ENCODE data around the gene RIPK4. TPM values are rescaled to one million over a fixed set of nuclear protein-coding genes. Genes with fewer than 3 reads are reported as not detected.
"Not testable (repeated sequence)": the region's sequence is repeated elsewhere in the genome, so short reads cannot be mapped to it uniquely, and the experiment has no call there.

RIPK4 gene
- total and polyA plus RNA-seq, 5 experiments from 2014 or later: 0.26 to 1.1 (median 1.0) TPM; not detected in 2

- H3K9me3 Mint-ChIP-seq: peaks cover 4 to 38% (median 27%) of the 10 kb centered on the region in 9 donors
- POLR2A ChIA-PET: no interaction called here
- peaks cover 5 to 32% (median 9%) of the 10 kb centered on the region in 3 donors for H3K36me3 Mint-ChIP-seq
- peaks cover 0 to 2% (median 0%) of the 10 kb centered on the region in 4 donors for H3K4me1 Mint-ChIP-seq
- DNase-seq (no peak), ATAC-seq (no peak)
- H3K27ac Mint-ChIP-seq: peak overlapping the region in 1 of 10 donors; percentile 77
- H3K27me3 Mint-ChIP-seq: peaks cover 17 to 40% (median 24%) of the 10 kb centered on the region in 5 donors
- no peak overlapping the region for H3K4me3 Mint-ChIP-seq
These were observed 32.7 kb downstream of the RIPK4 start for GRCh38 chr21:41733951-41734689.

GRCh38 chr21:41731081-41731480, 35.8 kb downstream of the RIPK4 start:
- peaks cover 21 to 53% (median 32%) of the 10 kb centered on the region in 5 donors for H3K27me3 Mint-ChIP-seq
- H3K9me3 Mint-ChIP-seq: peaks cover 4 to 27% (median 21%) of the 10 kb centered on the region in 9 donors
- no peak overlapping the region for H3K27ac Mint-ChIP-seq
- no peak for ATAC-seq
- no peak for DNase-seq
- H3K36me3 Mint-ChIP-seq: peaks cover 0 to 22% (median 1%) of the 10 kb centered on the region in 3 donors
- peak overlapping the region in 1 of 10 donors; percentile 10 for H3K4me3 Mint-ChIP-seq
- peaks cover 0 to 7% (median 1%) of the 10 kb centered on the region in 4 donors for H3K4me1 Mint-ChIP-seq
- POLR2A ChIA-PET: interaction anchor here (0.6 kb wide), 1 partner anchor 22 kb away, joined by 4 read pairs; no protein-coding TSS in a partner anchor

DNA sequence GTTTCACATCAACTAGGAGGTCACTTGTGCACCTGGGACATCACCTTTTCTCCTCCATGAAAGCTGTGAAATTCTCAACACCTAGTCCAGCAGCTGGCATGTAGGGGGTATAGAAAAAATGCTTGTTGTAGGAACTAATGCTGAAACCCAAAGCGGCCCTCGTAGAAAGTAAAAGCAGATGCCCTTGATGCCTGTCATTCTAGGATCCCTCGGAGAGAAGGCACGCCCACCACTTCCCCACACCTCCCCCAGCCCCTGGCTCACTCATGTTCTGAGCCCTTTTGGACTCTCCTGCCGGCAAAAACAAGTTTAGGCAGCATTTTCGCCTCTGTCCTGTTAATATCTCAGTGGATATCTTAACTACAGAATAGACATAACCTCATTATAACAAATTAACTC, 36.5 kb downstream of the RIPK4 start:
- no peak overlapping the region for H3K4me3 Mint-ChIP-seq
- H3K4me1 Mint-ChIP-seq: peaks cover 1 to 13% (median 2%) of the 10 kb centered on the region in 4 donors
- POLR2A ChIA-PET: interaction anchor here (0.6 kb wide), 1 partner anchor 22 kb away, joined by 4 read pairs; no protein-coding TSS in a partner anchor
- ATAC-seq: no peak
- H3K27ac Mint-ChIP-seq: no peak overlapping the region
- peaks cover 17 to 55% (median 37%) of the 10 kb centered on the region in 5 donors for H3K27me3 Mint-ChIP-seq
- H3K36me3 Mint-ChIP-seq: peaks cover 0 to 22% (median 1%) of the 10 kb centered on the region in 3 donors
- no peak for DNase-seq
- peaks cover 4 to 27% (median 21%) of the 10 kb centered on the region in 9 donors for H3K9me3 Mint-ChIP-seq

GRCh38 chr21:41729701-41730366, 37.0 kb downstream of the RIPK4 start:
- H3K27ac Mint-ChIP-seq: no peak overlapping the region
- peaks cover 19 to 60% (median 38%) of the 10 kb centered on the region in 5 donors for H3K27me3 Mint-ChIP-seq
- DNase-seq (no peak), ATAC-seq (no peak)
- peaks cover 4 to 27% (median 21%) of the 10 kb centered on the region in 9 donors for H3K9me3 Mint-ChIP-seq
- no peak overlapping the region for H3K4me3 Mint-ChIP-seq
- peaks cover 2 to 15% (median 5%) of the 10 kb centered on the region in 4 donors for H3K4me1 Mint-ChIP-seq
- peaks cover 0 to 22% (median 1%) of the 10 kb centered on the region in 3 donors for H3K36me3 Mint-ChIP-seq
- POLR2A ChIA-PET: no interaction called here

GRCh38 chr21:41727784-41728763, 38.8 kb downstream of the RIPK4 start:
- H3K9me3 Mint-ChIP-seq: peaks cover 1 to 22% (median 20%) of the 10 kb centered on the region in 9 donors
- peak overlapping the region in 1 of 10 donors; percentile 46 for H3K27ac Mint-ChIP-seq
- peaks cover 2 to 15% (median 5%) of the 10 kb centered on the region in 4 donors for H3K4me1 Mint-ChIP-seq
- H3K4me3 Mint-ChIP-seq: no peak overlapping the region
- H3K36me3 Mint-ChIP-seq: peaks cover 0 to 18% (median 0%) of the 10 kb centered on the region in 3 donors
- peaks cover 16 to 63% (median 40%) of the 10 kb centered on the region in 5 donors for H3K27me3 Mint-ChIP-seq
- POLR2A ChIA-PET: interaction anchor here (0.5 kb wide), 1 partner anchor 57 kb away, joined by 8 read pairs; no protein-coding TSS in a partner anchor
- ATAC-seq (no peak), DNase-seq (no peak)

- peak overlapping the region in 1 of 10 donors; percentile 43 for H3K4me3 Mint-ChIP-seq
- H3K27ac Mint-ChIP-seq: peak overlapping the region in 1 of 10 donors; percentile 46
These were observed 39.7 kb downstream of the RIPK4 start for GRCh38 chr21:41726970-41727783.

GRCh38 chr21:41726630-41726969, 40.3 kb downstream of the RIPK4 start:
- ATAC-seq (no peak), DNase-seq (no peak)
- Mint-ChIP-seq H3K4me3 (peak overlapping the region in 2 of 10 donors; percentile 8 to 21), H3K4me1 (peaks cover 2 to 15% (median 5%) of the 10 kb centered on the region in 4 donors), H3K9me3 (peaks cover 0 to 9% (median 7%) of the 10 kb centered on the region in 9 donors), H3K27me3 (peaks cover 17 to 74% (median 46%) of the 10 kb centered on the region in 5 donors), H3K27ac (no peak overlapping the region), H3K36me3 (peaks cover 0 to 5% (median 0%) of the 10 kb centered on the region in 3 donors)
- POLR2A ChIA-PET: no interaction called here

More at GRCh38 chr21:41726970-41727783, 39.7 kb downstream of the RIPK4 start:
- Mint-ChIP-seq H3K9me3 (peaks cover 0 to 13% (median 11%) of the 10 kb centered on the region in 9 donors), H3K36me3 (peaks cover 0 to 10% (median 0%) of the 10 kb centered on the region in 3 donors), H3K4me1 (peaks cover 2 to 15% (median 5%) of the 10 kb centered on the region in 4 donors), H3K27me3 (peaks cover 14 to 71% (median 42%) of the 10 kb centered on the region in 5 donors)
- POLR2A ChIA-PET: no interaction called here
- DNase-seq: no peak
- no peak for ATAC-seq

GRCh38 chr21:41726058-41726558, 40.7 kb downstream of the RIPK4 start:
- DNase-seq (no peak), ATAC-seq (no peak)
- peaks cover 15 to 74% (median 46%) of the 10 kb centered on the region in 5 donors for H3K27me3 Mint-ChIP-seq
- peaks cover 0 to 4% (median 2%) of the 10 kb centered on the region in 9 donors for H3K9me3 Mint-ChIP-seq
- H3K4me1 Mint-ChIP-seq: peaks cover 2 to 15% (median 5%) of the 10 kb centered on the region in 4 donors
- peaks cover 0 to under 1% (median 0%) of the 10 kb centered on the region in 3 donors for H3K36me3 Mint-ChIP-seq
- POLR2A ChIA-PET: no interaction called here
- no peak overlapping the region for H3K27ac Mint-ChIP-seq
- H3K4me3 Mint-ChIP-seq: peak overlapping the region in 2 of 10 donors; percentile 38 to 48

DNA sequence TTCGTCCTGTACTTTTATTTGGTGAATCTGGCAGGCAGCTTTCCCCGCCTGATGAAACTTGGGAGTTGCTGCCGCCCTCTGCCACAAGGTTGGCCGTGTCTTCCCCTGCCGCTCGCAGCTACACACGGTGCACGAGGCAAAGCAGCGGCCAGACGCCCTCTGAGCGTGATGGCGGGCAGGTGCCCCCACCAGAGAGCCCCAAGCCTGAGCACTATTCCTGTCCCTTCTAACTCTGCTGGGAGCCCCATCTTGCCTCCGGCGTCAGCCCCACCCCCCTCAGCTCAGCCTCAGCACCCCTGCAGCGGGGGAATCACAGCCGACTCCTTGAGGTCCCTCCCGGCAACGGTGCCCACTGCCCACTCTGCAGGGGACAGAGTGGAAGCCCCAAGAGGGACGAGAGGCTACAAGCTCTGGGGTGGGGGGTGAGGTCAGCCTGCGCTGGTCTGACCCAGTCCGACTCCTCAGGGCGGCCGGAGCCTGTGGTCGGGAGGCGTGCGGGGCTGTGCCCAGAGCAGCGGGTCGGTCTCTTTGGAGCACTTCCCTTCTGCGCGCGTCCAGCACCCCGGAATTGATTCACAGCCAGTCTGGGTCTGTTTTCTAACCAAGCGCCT, 41.3 kb downstream of the RIPK4 start:
- DNase-seq (no peak), ATAC-seq (peak in 1 of 2 donors; percentile 43)
- Mint-ChIP-seq H3K9me3 (peaks cover 0 to under 1% (median 0%) of the 10 kb centered on the region in 9 donors), H3K27ac (no peak overlapping the region), H3K4me3 (peak overlapping the region in 5 of 10 donors; percentile 12 to 57 (median 38)), H3K36me3 (no peaks in the 10 kb centered on the region), H3K4me1 (peaks cover 2 to 15% (median 5%) of the 10 kb centered on the region in 4 donors), H3K27me3 (peaks cover 15 to 72% (median 46%) of the 10 kb centered on the region in 5 donors)
- POLR2A ChIA-PET: no interaction called here

- POLR2A ChIA-PET, DNase-seq, H3K4me3 Mint-ChIP-seq, H3K27ac Mint-ChIP-seq, ATAC-seq, H3K9me3 Mint-ChIP-seq, H3K36me3 Mint-ChIP-seq: not testable (repeated sequence)
- peaks cover 2 to 15% (median 5%) of the 10 kb centered on the region in 4 donors for H3K4me1 Mint-ChIP-seq
- H3K27me3 Mint-ChIP-seq: peaks cover 20 to 72% (median 51%) of the 10 kb centered on the region in 5 donors
These were observed 43.0 kb downstream of the RIPK4 start for GRCh38 chr21:41723835-41724234.
